HG02970 (cell line): ENCODE results near the gene ENOX2.

ENCODE experiments used
- ATAC-seq: cut with Tn5 transposase; IDR thresholded peaks from one replicate; pipeline ENCODE4 v1.9.1; 2021; ENCODE audit warnings: mild to moderate bottlenecking, moderate library complexity, moderate number of reproducible peaks; ENCODE audit not compliant: unreplicated experiment, low FRiP score

ENOX2 gene

DNA sequence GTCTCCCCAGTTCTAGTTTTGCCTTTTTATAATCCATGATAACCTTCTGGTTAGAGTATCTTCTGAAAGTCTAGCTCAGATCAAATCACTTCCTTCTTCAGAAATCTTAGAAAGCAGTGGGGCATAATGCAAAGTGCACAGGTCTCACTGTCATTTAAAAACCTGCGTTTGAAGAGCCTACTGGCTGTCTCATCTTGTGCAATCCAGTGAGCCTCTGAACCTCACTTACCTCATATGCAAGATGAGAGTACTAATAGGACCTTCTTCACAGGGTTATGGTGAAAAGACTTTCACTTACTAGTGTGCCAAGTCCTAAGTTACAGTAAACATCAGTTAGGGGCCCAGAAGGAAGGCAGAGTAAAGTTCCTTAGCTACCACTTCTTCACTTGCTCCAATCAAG lies 131.4 kb downstream of the ENOX2 start:
- no peak for ATAC-seq

DNA sequence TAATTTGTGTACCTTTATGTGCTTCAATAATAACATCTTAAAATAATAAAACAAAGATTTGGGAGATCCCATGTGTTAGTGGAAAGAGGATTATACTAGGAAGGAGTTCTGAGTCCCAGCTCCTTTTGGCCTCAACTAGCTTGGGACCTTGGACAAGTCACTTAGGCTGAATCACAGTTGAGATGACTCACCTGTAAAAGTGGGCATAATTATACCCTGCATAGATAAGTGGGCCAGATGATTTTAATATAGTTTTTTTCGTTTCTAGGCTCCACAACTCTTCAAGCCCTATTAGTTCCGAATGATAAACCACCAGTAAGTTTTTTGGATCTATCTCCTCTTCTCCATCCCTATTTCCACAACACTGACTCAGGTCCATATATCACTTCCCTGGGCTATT lies 131.8 kb downstream of the ENOX2 start:
- ATAC-seq, result no peak

DNA sequence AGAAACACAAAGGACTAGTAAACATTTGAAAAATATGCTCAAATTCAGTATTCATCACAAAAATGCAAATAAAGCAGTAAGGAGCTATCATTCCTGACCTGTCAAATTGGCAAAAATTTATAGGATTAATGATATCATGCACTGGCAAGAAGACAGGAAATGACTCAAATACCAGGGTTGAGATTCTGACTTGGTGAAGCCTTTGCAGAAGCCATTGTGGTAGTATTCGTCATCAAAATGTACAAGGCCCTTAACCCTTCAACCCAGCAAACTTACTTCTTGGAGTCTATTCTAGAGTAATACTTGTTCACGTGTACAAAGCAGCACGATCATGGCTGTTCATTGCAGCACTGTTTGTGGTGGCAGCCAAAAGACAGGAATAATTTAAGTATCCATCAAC lies 132.4 kb downstream of the ENOX2 start:
- ATAC-seq, result no peak

DNA sequence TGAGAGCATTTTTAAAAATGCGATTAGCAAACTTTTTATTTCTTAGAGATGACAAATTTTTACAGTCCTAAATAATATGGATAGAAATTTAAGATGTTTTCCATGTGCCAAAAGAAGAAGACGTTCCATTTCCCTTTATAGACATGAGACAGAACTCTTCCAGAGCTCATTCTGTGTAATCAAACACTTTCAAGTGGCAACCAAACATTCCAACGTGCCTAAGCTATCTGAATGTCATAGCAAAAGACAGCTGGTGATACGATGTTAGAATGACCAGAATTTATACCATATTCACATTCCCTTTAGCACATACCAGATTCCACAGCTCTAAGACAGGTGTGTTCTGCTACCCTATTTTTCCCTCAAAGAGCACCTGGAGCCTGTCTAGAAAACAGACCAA lies 133.2 kb downstream of the ENOX2 start:
- ATAC-seq, result no peak

DNA sequence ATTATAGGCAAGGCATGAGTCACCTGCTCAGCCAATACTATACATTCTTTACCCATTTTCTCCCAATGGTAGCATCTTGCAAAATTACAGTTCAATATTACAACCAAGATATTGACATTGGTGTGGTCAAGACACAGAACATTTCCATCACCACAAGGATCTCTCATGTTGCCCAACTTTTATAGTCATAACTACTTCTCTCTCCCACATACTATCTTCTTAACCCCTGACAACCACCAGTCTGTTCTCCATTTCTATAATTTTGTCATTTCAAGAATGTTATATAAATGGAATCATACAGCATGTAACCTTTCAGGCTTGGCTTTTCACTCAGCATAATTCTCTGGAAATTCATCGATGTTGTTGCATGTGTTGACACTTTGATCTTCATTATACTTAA lies 144.9 kb downstream of the ENOX2 start:
- ATAC-seq, result no peak

DNA sequence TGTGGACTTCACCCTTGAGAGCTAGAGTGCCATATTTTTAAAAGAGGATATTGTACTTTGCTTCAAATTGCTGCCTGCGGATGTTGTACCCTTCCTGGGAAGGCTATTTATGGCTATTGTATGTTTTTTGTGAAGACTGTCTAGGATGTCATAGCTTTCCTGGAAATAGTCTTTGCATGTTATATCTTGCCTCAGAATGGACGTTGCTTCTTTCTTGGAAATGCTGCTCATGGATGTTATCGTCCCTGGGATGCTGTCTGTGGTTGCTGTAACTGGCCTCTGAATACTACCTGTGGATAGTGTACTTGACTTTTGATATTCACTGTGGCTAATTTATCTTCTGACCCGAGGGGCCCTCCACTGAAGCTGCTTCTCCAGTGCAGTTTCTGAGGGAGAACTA lies 146.8 kb downstream of the ENOX2 start:
- ATAC-seq, result no peak

DNA sequence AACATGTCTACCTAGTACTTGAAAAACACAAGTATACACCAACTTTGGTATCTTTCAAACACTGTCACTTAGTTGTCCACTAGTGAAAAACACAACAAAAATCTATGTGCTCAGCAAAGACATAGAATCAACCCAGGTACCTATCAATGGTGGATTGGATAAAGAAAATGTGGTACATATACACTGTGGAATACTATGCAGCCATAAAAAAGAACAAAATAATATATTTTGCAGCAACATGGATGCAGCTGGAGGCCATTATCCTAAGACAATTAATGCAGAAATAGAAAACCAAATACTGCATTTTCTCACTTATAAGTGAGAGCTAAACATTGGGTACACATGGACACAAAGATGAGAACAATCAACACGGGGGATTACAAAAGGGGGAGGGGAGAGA lies 148.7 kb downstream of the ENOX2 start:
- ATAC-seq, result no peak

DNA sequence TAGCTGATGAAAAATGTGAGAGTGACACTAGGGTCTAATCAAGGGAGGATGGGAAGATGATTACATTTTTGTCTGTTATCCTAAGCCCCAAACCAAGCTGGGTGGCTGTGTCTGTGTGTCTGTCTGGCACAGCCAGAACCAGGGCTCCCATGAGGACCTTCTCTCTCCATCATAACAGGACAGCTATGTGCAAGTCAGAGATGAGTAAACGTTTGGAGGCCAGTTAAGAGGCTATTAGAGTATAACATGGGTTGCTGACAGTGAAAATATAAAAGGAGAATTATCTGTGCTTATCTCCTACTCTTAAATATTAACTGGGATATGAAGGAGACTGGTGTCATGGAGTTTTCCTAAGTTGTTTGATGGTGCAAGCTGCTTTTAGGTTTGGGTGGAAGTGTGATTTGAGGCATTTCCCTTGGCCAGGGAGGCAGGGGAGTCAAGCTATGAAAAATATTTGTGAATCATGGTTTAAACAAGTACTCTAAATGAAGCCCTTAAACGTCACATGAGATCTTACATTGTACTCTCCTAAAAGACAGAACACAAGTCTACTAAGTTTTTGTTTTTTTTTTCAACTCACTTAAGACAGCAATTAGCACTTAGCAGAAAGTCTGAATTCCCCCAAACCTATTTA lies 156.2 kb downstream of the ENOX2 start:
- ATAC-seq, result no peak

DNA sequence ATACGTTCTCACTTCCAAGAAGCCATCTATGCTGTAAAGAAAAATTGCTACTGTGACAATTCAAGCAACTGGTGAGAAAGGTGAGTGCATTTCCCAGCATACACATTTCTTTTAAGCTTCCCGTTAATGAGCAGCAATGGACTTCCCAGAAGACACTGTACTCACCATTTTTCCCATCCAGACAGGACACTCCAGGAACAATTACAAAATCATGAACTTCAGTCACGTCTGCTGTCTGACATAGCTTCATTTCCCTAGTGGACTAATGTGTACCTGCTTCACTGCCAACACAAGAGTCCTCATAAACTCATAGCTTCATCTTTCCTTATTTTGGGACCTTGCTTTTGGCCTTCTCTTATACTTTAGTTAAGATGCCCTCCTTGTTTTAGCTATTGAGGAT lies 156.9 kb downstream of the ENOX2 start:
- ATAC-seq, result no peak

DNA sequence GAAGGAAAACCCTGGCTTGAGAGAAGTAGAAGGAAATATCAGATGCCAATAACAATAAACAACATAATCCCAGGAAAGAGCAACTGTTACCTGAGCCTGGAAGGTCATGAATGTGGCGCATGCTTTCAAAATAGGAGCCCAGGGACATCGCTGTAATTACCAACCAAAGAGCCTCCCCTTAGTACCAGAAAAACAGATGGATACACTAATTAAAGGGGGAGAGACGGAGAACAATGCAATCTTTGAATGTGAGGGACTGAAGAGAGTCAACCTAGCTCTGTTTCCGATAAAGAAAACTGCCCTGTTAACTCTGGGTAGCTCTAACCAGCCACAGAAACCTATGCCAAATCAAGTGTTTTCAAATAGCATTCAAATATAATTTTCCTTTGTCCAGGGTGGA lies 161.4 kb downstream of the ENOX2 start:
- ATAC-seq, result no peak

DNA sequence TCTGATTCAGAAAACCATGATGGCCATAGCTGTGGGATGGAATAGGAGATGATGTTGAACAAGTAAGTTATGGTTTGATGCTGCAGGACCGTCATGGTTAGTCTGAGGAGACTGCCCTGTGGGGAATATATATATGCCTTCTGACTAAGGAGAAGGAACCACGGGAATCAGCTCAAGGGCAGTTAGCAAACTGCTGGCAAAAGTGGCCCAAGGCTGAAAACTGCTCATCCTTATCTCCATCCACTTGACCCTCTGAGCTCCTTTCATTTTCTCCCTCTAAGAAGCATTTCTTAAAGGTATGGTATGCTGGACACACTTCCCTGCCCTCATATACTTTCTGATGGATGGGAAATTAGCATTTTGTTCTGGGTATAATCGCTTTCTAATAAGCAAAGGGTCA lies 161.9 kb downstream of the ENOX2 start:
- no peak for ATAC-seq

DNA sequence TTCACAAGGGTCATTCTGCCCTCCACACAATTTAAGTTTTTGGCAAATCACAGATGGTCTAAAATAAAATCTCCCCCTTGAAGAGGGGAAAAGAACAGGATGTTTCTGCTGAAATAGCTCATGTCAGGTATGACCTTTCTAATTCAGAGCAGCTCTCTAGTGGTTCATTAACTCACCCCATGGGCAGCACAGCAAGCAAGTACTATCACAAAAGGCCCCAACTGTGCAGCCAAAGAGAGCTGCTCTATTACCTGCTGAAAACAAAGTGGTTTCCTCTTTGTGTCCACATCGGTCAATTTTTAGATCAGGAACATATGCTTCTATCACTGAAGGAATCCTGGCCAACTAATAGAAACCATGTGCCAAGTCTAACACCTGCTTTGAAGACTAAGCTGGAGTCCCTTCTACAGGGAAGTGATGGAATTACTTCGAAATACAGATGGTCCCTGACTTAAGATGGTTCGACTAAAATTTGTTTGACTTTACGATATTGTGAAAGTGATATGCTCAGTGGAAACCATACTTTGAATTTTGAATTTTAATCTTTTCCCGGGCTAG lies 164.3 kb downstream of the ENOX2 start:
- ATAC-seq, result no peak

DNA sequence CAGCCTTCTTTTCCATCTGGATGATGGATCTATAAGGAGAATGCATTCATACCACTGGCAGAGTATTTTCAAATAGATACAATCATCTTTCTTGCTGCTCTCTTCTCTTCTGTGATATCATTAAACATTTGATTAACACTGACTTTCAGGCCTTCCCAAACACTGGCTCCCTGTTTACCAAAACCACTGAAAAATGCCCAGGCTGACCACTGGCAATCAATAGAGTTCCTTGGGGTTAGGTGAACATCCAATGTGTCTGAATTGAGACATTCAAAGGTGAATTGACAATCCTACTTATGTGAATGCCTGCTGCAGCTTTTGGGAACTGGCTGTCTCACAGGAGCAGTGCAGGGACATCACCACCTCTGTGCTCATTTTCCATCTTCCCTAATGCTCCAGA lies 168.3 kb downstream of the ENOX2 start:
- no peak for ATAC-seq

DNA sequence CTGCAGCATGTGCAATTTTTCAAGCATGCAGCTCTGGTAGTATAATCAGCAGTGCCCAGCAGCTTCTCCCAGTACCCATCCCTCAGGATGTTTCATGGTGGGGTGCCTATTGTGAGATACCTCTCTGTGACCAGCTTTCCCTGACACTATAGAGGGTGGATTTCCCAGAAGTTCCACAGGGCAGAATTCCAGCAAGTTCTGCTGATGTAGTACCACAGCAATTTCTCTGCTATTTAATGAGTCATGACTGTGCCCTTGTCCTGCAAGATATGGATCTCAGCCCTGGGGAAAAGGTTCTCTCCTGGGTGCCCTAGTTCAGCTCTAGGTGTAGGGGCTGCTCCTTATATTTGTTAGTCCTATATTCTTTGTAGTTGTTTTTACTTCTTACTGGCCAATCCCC lies 174.8 kb downstream of the ENOX2 start:
- ATAC-seq, result no peak

DNA sequence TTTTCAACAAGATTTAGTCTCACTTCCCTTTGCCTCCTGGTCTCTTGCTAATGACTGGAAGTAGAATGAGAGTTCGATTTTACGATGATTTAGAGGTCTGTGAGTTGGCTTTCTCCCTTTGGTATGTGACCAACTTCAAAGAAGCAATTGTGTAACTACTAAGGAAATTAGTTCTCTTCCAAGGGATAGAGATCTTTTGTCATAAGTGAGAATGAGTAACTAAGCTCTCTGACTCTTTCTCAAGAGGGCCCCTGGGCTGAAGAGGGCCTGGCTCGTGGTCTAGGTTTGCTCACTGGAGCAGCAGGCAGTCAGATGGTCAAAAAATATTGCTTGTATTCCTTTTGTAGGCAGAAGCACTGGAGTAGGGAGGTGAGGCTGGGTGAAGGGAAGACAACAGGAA lies 176.3 kb downstream of the ENOX2 start:
- ATAC-seq, result no peak

DNA sequence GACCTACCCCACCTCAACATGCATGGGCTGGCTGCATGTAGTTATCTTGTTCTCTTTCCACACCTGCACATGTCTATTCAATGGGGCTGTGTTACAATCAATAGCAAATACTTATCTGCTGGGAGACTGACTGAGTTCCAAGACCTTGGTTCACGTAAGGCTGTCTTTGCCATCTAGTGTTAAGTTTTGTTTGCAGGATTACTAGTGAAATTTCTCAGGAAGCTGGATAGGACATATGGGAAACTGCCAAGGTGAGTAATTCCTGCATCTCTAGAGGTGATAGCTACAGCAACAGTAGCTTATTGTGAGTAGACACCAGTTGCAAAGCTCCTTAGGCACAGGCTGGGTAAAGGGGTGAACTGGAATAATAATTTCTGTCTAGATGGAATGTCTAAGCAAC lies 177.5 kb downstream of the ENOX2 start:
- ATAC-seq, result no peak

DNA sequence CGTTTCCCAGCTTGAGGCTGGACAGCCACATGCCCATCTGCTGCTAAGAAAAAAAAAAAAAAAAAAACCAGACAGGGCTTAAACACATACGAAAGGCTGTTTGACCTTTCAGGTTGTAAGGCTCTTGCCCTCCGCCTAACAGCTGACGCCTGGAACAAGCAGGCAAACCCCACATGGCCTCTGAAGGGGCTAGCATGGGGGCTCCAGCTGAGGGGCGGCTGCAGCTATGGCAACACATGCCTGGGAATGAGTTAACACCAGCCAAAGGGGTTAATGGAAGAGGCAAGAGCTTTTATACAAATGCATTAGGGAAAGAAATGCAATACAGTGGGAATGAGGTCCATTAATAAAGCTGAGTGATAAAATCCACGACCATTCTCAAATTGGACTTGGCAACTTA lies 183.6 kb downstream of the ENOX2 start:
- ATAC-seq, result no peak

DNA sequence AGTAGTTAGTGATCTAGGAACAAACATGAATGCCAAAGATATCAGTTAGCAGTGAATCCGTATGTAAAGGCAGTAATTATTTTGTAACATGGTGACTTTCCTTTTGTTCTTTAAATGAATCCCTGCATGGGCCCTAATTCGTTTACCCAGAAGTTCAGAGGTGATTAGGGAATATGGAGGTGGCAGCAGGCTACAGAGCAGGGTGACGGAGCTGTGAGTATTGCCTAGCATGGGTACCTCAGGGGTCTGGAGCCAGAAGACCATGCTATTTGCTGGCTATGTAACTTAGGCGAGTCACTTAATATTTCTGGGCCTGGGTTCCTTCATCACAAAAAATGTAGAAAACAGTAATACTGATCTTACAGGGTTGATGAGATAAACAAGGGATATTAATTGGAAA lies 184.9 kb downstream of the ENOX2 start:
- no peak for ATAC-seq

DNA sequence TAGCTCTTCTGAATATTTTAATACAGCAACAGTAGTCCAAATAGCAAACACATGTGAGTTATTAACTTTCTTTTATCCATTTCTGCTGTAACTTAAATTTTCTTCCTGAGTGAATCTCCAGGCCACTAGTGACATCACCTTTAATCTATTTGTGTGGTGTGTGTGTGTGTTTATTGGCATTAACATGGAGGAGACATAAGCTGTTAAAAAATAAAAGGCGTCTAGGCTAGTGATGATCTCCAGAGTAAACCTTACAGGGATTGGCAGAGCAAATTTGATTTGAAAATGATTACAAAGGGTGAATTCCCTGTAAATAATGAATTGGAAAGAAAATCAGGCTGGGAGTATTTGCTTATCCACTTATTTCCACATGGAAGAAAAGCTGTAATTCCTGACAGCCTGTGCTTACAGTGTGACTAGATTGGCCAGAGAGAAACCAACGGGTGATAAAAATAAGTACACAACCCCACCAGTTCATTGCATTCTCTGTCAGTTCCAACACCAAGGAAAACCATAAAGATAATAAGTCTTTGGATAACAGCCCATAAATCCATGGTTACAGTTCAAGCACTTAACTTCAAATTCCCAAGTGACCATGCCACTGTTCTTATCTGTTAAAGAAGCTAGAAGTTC lies 186.1 kb downstream of the ENOX2 start:
- no peak for ATAC-seq

DNA sequence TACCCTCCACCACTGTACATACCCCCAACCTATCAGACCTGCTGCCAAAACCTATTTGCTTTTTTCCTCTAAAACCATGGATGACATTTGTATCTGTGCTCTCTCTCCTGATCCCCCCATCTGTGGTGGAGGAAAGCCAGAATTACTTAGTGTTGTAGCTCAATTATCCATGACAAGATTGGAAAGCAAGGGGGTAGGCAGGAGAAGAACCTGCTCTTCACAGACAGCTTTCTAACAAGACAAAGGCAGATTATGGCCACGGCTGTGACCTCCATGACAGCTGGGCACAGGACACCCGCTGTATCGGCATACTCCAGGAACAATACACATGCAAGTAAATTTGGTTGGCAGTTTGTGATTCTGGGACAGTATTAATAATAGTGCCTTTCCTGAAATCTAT lies 186.7 kb downstream of the ENOX2 start:
- no peak for ATAC-seq

DNA sequence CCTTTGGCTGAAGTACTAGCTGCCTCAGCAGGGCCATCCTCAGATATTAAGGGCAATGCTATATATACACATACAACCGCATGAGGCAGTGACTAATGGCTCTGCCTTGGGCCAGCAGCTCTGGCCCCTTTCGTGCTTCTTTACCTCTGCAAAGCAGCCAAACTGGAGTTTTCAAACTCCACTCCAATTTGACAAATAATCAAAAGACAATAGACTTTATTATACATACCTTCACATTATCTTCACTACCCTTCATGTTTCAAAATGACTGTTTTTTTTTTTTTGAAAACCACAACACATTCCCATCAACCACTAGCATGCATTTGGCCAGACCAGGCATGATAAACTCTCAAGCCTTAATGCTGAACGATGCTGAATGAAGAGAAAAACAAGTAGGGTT lies 187.7 kb downstream of the ENOX2 start:
- ATAC-seq, result no peak

DNA sequence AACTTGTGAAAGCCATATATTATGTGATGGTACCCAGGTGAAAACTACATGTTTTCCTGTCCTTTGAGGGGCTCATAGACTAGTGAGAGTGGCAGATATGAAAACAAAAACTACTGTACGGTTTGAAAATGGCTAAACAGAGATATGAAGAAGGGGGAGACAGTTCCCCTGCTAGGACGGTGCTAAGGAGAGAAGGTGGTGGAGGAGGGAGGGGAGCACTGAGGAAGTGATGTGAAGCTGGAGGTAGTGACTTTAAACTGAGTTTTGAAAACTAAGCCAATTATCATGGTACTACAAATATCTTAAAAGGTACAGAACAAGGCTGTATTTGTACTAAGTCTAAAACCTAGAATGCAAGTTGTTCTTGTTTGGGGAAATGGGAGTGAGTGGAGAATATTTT lies 188.3 kb downstream of the ENOX2 start:
- ATAC-seq, result no peak
